Neural crest cell (in vitro differentiated cells): ENCODE data around the gene AGR3. TPM values are rescaled to one million over a fixed set of nuclear protein-coding genes. Genes with fewer than 3 reads are reported as not detected.
"Not testable (repeated sequence)": the region's sequence is repeated elsewhere in the genome, so short reads cannot be mapped to it uniquely, and the experiment has no call there.

Source experiments
- DNase-seq: peaks from one replicate; pipeline ENCODE4 v3.0.0; 2021; ENCODE audit warnings: low read depth, mixed read lengths, low spot score
- H3K27ac Mint-ChIP-seq: one replicate; pipeline ENCODE4 v1.8.0; 2021; ENCODE audit warnings: mild to moderate bottlenecking, mixed read lengths; ENCODE audit not compliant: unreplicated experiment
- H3K27me3 Mint-ChIP-seq: 2 replicates; pipeline ENCODE4 v1.8.0; 2021; ENCODE audit warnings: low read depth, mild to moderate bottlenecking, mixed read lengths
- H3K36me3 Mint-ChIP-seq: 2 replicates; pipeline ENCODE4 v1.8.0; 2021; ENCODE audit warnings: low read depth, mild to moderate bottlenecking, mixed read lengths
- H3K4me1 Mint-ChIP-seq: 2 replicates; pipeline ENCODE4 v1.8.0; 2021; ENCODE audit warnings: mixed read lengths
- H3K4me3 Mint-ChIP-seq: one replicate; pipeline ENCODE4 v1.8.0; 2021; ENCODE audit warnings: mild to moderate bottlenecking, mixed read lengths
- H3K9me3 Mint-ChIP-seq: 2 replicates; pipeline ENCODE4 v1.8.0; 2021; ENCODE audit warnings: mixed read lengths
- total RNA-seq: library from RNA; stranded (reverse); gene quantifications from 2 replicates; pipeline ENCODE4 v1.2.1, GENCODE V29; 2021
- TF ChIP-seq, protein P1 (sequence below): fragments of 200-600 bp; sonication (generic); conservative IDR thresholded peaks from 2 replicates; pipeline ENCODE4 v1.5.0; 2021; ENCODE audit warnings: antibody characterized with exemption, mild to moderate bottlenecking

AGR3 gene
- total RNA-seq, 1 donor from 2014 or later = not detected

DNA sequence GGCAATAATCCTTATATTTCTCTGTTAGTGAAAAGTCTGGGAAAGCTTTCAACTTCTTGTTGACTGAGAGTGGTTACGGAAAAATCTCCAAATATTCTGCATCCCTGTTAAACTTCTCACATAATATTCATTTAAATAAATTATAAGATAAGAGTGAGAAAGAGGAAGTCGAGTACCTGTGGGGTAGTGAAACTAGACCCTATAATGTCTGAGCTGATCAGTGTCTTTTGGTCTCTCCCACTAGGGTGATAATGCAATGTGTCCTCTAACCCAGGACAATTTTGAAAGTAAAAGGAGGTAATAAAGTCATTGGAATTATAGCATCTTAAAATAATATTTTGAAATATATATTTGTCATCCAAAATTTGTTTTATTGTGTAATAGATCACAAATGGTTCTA, 2.1 kb upstream of the AGR3 start:
- no peak overlapping the region for H3K4me3 Mint-ChIP-seq
- H3K9me3 Mint-ChIP-seq = no peaks in the 10 kb centered on the region
- TF ChIP-seq, protein P1, sequence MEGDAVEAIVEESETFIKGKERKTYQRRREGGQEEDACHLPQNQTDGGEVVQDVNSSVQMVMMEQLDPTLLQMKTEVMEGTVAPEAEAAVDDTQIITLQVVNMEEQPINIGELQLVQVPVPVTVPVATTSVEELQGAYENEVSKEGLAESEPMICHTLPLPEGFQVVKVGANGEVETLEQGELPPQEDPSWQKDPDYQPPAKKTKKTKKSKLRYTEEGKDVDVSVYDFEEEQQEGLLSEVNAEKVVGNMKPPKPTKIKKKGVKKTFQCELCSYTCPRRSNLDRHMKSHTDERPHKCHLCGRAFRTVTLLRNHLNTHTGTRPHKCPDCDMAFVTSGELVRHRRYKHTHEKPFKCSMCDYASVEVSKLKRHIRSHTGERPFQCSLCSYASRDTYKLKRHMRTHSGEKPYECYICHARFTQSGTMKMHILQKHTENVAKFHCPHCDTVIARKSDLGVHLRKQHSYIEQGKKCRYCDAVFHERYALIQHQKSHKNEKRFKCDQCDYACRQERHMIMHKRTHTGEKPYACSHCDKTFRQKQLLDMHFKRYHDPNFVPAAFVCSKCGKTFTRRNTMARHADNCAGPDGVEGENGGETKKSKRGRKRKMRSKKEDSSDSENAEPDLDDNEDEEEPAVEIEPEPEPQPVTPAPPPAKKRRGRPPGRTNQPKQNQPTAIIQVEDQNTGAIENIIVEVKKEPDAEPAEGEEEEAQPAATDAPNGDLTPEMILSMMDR = no peak
- no peak for DNase-seq
- no peaks in the 10 kb centered on the region for H3K36me3 Mint-ChIP-seq
- H3K27ac Mint-ChIP-seq = no peak overlapping the region
- H3K27me3 Mint-ChIP-seq = no peaks in the 10 kb centered on the region
- peaks cover 5% of the 10 kb centered on the region for H3K4me1 Mint-ChIP-seq

- Mint-ChIP-seq H3K4me1 (peaks cover 5% of the 10 kb centered on the region), H3K36me3 (no peaks in the 10 kb centered on the region), H3K27ac (no peak overlapping the region), H3K9me3 (no peaks in the 10 kb centered on the region), H3K4me3 (no peak overlapping the region), H3K27me3 (no peaks in the 10 kb centered on the region)
- DNase-seq = no peak
- TF ChIP-seq, protein P1 = no peak
These were observed 1.2 kb downstream of the AGR3 start for GRCh38 chr7:16880554-16880953.

GRCh38 chr7:16879181-16879580, 2.6 kb downstream of the AGR3 start:
- Mint-ChIP-seq H3K4me3 (no peak overlapping the region), H3K9me3 (no peaks in the 10 kb centered on the region), H3K27me3 (no peaks in the 10 kb centered on the region)

DNA sequence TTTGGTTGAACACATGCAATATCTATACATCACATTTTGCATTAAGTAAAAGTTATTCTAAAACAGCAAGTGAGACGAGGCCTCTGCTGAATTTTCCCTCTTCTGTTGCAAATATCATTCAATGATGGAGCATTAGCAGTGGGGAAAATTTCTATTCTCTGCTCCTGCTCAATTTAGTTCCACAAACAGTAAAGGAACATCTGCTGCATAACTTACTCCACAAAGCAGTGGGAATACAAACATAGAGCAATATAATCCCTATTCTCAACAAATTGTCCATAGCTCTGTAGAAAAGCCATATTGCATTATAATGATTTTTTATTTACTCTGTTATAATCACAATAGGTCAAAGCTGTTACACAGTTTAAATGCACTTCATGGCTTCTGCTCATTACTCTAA, 5.9 kb downstream of the AGR3 start:
- TF ChIP-seq, protein P1 = no peak
- H3K4me3 Mint-ChIP-seq = no peak overlapping the region
- no peaks in the 10 kb centered on the region for H3K4me1 Mint-ChIP-seq
- no peak overlapping the region for H3K27ac Mint-ChIP-seq
- no peaks in the 10 kb centered on the region for H3K27me3 Mint-ChIP-seq
- no peaks in the 10 kb centered on the region for H3K36me3 Mint-ChIP-seq
- H3K9me3 Mint-ChIP-seq = peaks cover 5% of the 10 kb centered on the region
- DNase-seq = no peak

More at GRCh38 chr7:16879181-16879580, 2.6 kb downstream of the AGR3 start:
- DNase-seq = no peak
- TF ChIP-seq, protein P1 = no peak
- H3K4me1 Mint-ChIP-seq = peaks cover 5% of the 10 kb centered on the region
- no peaks in the 10 kb centered on the region for H3K36me3 Mint-ChIP-seq
- no peak overlapping the region for H3K27ac Mint-ChIP-seq

- TF ChIP-seq, protein P1 = no peak
- Mint-ChIP-seq H3K4me3 (no peak overlapping the region), H3K27me3 (no peaks in the 10 kb centered on the region), H3K9me3 (peaks cover 5% of the 10 kb centered on the region), H3K4me1 (no peaks in the 10 kb centered on the region), H3K36me3 (no peaks in the 10 kb centered on the region), H3K27ac (no peak overlapping the region)
- DNase-seq = no peak
These were observed 7.7 kb downstream of the AGR3 start for GRCh38 chr7:16874066-16874465.

DNA sequence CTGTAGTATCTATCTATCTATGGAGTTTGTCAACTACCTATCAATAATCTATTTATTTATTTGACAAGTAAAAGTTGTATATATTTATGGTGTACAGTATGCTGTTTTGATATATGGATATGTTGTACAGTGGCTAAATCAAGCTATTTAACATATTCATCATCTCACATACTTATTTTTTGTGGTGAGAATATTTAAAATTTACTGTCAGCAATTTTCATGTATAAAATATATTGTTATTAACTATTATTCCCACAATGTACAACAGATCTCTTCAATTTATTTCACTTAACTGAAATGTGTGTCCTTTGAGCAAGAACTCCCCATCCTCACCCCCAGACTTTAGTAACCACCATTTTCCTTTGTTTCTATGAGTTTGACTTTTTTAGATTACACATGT, 14.5 kb downstream of the AGR3 start:
- TF ChIP-seq, protein P1 = no peak
- DNase-seq = no peak

GRCh38 chr7:16853189-16853588, 28.6 kb downstream of the AGR3 start:
- not testable (repeated sequence) for H3K36me3 Mint-ChIP-seq, H3K9me3 Mint-ChIP-seq, DNase-seq, H3K27me3 Mint-ChIP-seq, H3K4me3 Mint-ChIP-seq, H3K27ac Mint-ChIP-seq, H3K4me1 Mint-ChIP-seq

More for the DNA sequence above, 14.5 kb downstream of the AGR3 start:
- Mint-ChIP-seq H3K36me3 (no peaks in the 10 kb centered on the region), H3K4me1 (no peaks in the 10 kb centered on the region), H3K4me3 (no peak overlapping the region), H3K9me3 (peaks cover 5% of the 10 kb centered on the region), H3K27ac (no peak overlapping the region), H3K27me3 (peaks cover 2% of the 10 kb centered on the region)
